WTC11 (cell line): Measurements from ENCODE around the gene IL1RAPL1. TPM values are rescaled to one million over a fixed set of nuclear protein-coding genes. Genes with fewer than 3 reads are reported as not detected.

Experiments used
- ATAC-seq: fragments of 200-7000 bp; cut with Tn5 transposase; 2 replicates; pipeline ENCODE4 v1.10.0; 2021; ENCODE audit warnings: mild to moderate bottlenecking, moderate library complexity
- CTCF ChIA-PET: fragments of 300-600 bp; sonication (Branson Sonifier 250); formaldehyde crosslinking; loops from one replicate; lab custom pipeline; 2021; ENCODE audit warnings: antibody characterized with exemption; lab: Charles Lee
- POLR2A ChIA-PET: fragments of 350-600 bp; sonication (Branson Sonifier 250); formaldehyde crosslinking; loops from one replicate; lab custom pipeline; 2021; ENCODE audit warnings: antibody characterized with exemption; lab: Charles Lee
- DNase-seq: peaks from one replicate; pipeline ENCODE4 v3.0.0; 2021; ENCODE audit warnings: low spot score
- H3K27ac Mint-ChIP-seq: 2 replicates; pipeline ENCODE4 v1.8.0; 2021; ENCODE audit warnings: mixed read lengths
- H3K27me3 Mint-ChIP-seq: 2 replicates; pipeline ENCODE4 v1.8.0; 2021; ENCODE audit warnings: low read depth, mild to moderate bottlenecking, moderate library complexity, mixed read lengths
- H3K36me3 Mint-ChIP-seq: 2 replicates; pipeline ENCODE4 v1.8.0; 2021; ENCODE audit warnings: mixed read lengths
- H3K4me1 Mint-ChIP-seq: 2 replicates; pipeline ENCODE4 v1.8.0; 2022; ENCODE audit warnings: mixed read lengths
- H3K4me3 Mint-ChIP-seq: 2 replicates; pipeline ENCODE4 v1.8.0; 2021; ENCODE audit warnings: mild to moderate bottlenecking, moderate library complexity, mixed read lengths
- H3K9me3 Mint-ChIP-seq: 2 replicates; pipeline ENCODE4 v1.8.0; 2021; ENCODE audit warnings: mixed read lengths
- ATF1 ChIP-seq: sonication (generic); formaldehyde crosslinking; IDR thresholded peaks from 2 replicates; pipeline ENCODE4 v1.8.1; 2023; ENCODE audit warnings: mild to moderate bottlenecking, moderate library complexity, missing genetic modification reagents
- CREM ChIP-seq: sonication (generic); formaldehyde crosslinking; IDR thresholded peaks from 2 replicates; pipeline ENCODE4 v1.8.1; 2022; ENCODE audit warnings: mild to moderate bottlenecking, missing genetic modification reagents, moderate library complexity
- EMX1 ChIP-seq: fragments of 250-450 bp; sonication (Bioruptor Pico); IDR thresholded peaks from 2 replicates; pipeline ENCODE4 v1.8.0; 2021; ENCODE audit warnings: mild to moderate bottlenecking
- FOXP1 ChIP-seq: sonication (generic); formaldehyde crosslinking; IDR thresholded peaks from 2 replicates; pipeline ENCODE4 v1.8.0; 2022; ENCODE audit warnings: missing genetic modification reagents, mild to moderate bottlenecking, moderate library complexity, borderline replicate concordance
- JUN ChIP-seq: sonication (generic); formaldehyde crosslinking; IDR thresholded peaks from 2 replicates; pipeline ENCODE4 v1.8.0; 2023; ENCODE audit warnings: mild to moderate bottlenecking, missing genetic modification reagents
- MYBL2 ChIP-seq: sonication (generic); formaldehyde crosslinking; IDR thresholded peaks from 2 replicates; pipeline ENCODE4 v1.8.1; 2023; ENCODE audit warnings: mild to moderate bottlenecking, moderate library complexity, missing genetic modification reagents
- NR1H2 ChIP-seq: sonication (generic); formaldehyde crosslinking; IDR thresholded peaks from 2 replicates; pipeline ENCODE4 v1.9.0; 2021; ENCODE audit warnings: mild to moderate bottlenecking, moderate library complexity, missing genetic modification reagents
- SMAD3 ChIP-seq: sonication (generic); formaldehyde crosslinking; IDR thresholded peaks from 2 replicates; pipeline ENCODE4 v1.8.0; 2022; ENCODE audit warnings: missing genetic modification reagents, mild to moderate bottlenecking, borderline replicate concordance
- TEAD4 ChIP-seq: sonication (generic); formaldehyde crosslinking; IDR thresholded peaks from 2 replicates; pipeline ENCODE4 v1.8.0; 2022; ENCODE audit warnings: mild to moderate bottlenecking, missing genetic modification reagents
- ZBTB21 ChIP-seq: sonication (generic); formaldehyde crosslinking; IDR thresholded peaks from 2 replicates; pipeline ENCODE4 v1.8.1; 2023; ENCODE audit warnings: mild to moderate bottlenecking, missing genetic modification reagents, borderline replicate concordance
- ZNF121 ChIP-seq: sonication (generic); formaldehyde crosslinking; IDR thresholded peaks from 2 replicates; pipeline ENCODE4 v1.8.0; 2023; ENCODE audit warnings: missing genetic modification reagents
- ZNF232 ChIP-seq: sonication (generic); formaldehyde crosslinking; IDR thresholded peaks from 2 replicates; pipeline ENCODE4 v1.8.0; 2022; ENCODE audit warnings: mild to moderate bottlenecking, missing genetic modification reagents
- ZNF317 ChIP-seq: sonication (generic); formaldehyde crosslinking; IDR thresholded peaks from 2 replicates; pipeline ENCODE4 v1.8.1; 2023; ENCODE audit warnings: low read depth, mild to moderate bottlenecking, moderate library complexity, missing genetic modification reagents, borderline replicate concordance
- ZNF671 ChIP-seq: fragments of 250-450 bp; sonication (Bioruptor Pico); IDR thresholded peaks from 2 replicates; pipeline ENCODE4 v1.8.0; 2021; ENCODE audit warnings: mild to moderate bottlenecking
- total RNA-seq: library from RNA; stranded (reverse); gene quantifications from 3 replicates; pipeline ENCODE4 v1.2.3, GENCODE V29; 2021
- TF ChIP-seq, protein P1 (sequence below): fragments of 250-450 bp; sonication (Bioruptor Pico); IDR thresholded peaks from 2 replicates; pipeline ENCODE4 v1.9.0; 2021; ENCODE audit warnings: mild to moderate bottlenecking
- TF ChIP-seq, protein P2 (sequence below): sonication (generic); formaldehyde crosslinking; IDR thresholded peaks from 2 replicates; pipeline ENCODE4 v1.8.0; 2022; ENCODE audit warnings: mild to moderate bottlenecking, missing genetic modification reagents
- TF ChIP-seq, protein P3 (sequence below): sonication (generic); formaldehyde crosslinking; IDR thresholded peaks from 2 replicates; pipeline ENCODE4 v1.8.1; 2022; ENCODE audit warnings: mild to moderate bottlenecking, moderate library complexity, missing genetic modification reagents
- TF ChIP-seq, protein P4 (sequence below): fragments of 250-450 bp; sonication (Bioruptor Pico); IDR thresholded peaks from 2 replicates; pipeline ENCODE4 v1.9.0; 2021; ENCODE audit warnings: mild to moderate bottlenecking, borderline replicate concordance
- TF ChIP-seq, protein P5 (sequence below): sonication (generic); formaldehyde crosslinking; IDR thresholded peaks from 2 replicates; pipeline ENCODE4 v1.8.1; 2022; ENCODE audit warnings: low read depth, mild to moderate bottlenecking, moderate library complexity, missing genetic modification reagents, borderline replicate concordance
- TF ChIP-seq, protein P6 (sequence below): sonication (generic); formaldehyde crosslinking; IDR thresholded peaks from 2 replicates; pipeline ENCODE4 v1.8.0; 2022; ENCODE audit warnings: mild to moderate bottlenecking, missing genetic modification reagents

IL1RAPL1 gene
- total RNA-seq, 1 experiment from 2014 or later: 0.13 TPM

DNA sequence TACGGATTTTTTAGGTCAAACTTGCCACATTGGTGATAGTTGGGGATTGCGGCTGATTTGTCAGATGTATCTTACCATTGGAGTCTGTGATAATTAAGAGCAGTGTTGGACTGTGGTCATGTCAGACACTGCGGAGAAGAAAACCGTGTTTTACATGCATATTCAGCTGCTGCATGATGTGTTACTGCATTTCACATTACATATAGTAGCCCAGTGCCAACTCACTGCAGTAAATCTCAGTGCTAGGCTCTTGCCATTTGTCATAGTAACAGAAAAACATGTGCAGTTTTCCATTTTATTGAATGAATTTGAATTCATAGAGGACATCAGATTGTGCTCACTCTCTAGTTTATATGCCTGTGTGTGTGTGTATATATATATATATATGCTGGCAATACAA, 543.7 kb downstream of the IL1RAPL1 start:
- DNase-seq: no peak
- CTCF ChIA-PET: no interaction called here
- Mint-ChIP-seq H3K4me3 (no peak overlapping the region), H3K9me3 (no peaks in the 10 kb centered on the region), H3K36me3 (no peaks in the 10 kb centered on the region), H3K27ac (no peak overlapping the region), H3K27me3 (no peaks in the 10 kb centered on the region), H3K4me1 (no peaks in the 10 kb centered on the region)
- TF ChIP-seq CREM (CRISPR knock-in tag) (no peak), NR1H2 (CRISPR knock-in tag) (no peak), ATF1 (CRISPR knock-in tag) (no peak), ZNF121 (CRISPR knock-in tag) (no peak), JUN (CRISPR knock-in tag) (no peak), TEAD4 (CRISPR knock-in tag) (no peak), ZNF232 (CRISPR knock-in tag) (no peak), ZBTB21 (no peak), ZNF317 (no peak), FOXP1 (CRISPR knock-in tag) (no peak), SMAD3 (no peak), EMX1 (CRISPR knock-in tag) (no peak), MYBL2 (CRISPR knock-in tag) (no peak)
- TF ChIP-seq, protein P1, sequence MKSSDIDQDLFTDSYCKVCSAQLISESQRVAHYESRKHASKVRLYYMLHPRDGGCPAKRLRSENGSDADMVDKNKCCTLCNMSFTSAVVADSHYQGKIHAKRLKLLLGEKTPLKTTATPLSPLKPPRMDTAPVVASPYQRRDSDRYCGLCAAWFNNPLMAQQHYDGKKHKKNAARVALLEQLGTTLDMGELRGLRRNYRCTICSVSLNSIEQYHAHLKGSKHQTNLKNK (CRISPR knock-in tag): no peak
- TF ChIP-seq, protein P2, sequence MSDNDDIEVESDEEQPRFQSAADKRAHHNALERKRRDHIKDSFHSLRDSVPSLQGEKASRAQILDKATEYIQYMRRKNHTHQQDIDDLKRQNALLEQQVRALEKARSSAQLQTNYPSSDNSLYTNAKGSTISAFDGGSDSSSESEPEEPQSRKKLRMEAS: no peak
- TF ChIP-seq, protein P3, sequence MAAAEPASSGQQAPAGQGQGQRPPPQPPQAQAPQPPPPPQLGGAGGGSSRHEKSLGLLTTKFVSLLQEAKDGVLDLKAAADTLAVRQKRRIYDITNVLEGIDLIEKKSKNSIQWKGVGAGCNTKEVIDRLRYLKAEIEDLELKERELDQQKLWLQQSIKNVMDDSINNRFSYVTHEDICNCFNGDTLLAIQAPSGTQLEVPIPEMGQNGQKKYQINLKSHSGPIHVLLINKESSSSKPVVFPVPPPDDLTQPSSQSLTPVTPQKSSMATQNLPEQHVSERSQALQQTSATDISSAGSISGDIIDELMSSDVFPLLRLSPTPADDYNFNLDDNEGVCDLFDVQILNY (CRISPR knock-in tag): no peak
- TF ChIP-seq, protein P4, sequence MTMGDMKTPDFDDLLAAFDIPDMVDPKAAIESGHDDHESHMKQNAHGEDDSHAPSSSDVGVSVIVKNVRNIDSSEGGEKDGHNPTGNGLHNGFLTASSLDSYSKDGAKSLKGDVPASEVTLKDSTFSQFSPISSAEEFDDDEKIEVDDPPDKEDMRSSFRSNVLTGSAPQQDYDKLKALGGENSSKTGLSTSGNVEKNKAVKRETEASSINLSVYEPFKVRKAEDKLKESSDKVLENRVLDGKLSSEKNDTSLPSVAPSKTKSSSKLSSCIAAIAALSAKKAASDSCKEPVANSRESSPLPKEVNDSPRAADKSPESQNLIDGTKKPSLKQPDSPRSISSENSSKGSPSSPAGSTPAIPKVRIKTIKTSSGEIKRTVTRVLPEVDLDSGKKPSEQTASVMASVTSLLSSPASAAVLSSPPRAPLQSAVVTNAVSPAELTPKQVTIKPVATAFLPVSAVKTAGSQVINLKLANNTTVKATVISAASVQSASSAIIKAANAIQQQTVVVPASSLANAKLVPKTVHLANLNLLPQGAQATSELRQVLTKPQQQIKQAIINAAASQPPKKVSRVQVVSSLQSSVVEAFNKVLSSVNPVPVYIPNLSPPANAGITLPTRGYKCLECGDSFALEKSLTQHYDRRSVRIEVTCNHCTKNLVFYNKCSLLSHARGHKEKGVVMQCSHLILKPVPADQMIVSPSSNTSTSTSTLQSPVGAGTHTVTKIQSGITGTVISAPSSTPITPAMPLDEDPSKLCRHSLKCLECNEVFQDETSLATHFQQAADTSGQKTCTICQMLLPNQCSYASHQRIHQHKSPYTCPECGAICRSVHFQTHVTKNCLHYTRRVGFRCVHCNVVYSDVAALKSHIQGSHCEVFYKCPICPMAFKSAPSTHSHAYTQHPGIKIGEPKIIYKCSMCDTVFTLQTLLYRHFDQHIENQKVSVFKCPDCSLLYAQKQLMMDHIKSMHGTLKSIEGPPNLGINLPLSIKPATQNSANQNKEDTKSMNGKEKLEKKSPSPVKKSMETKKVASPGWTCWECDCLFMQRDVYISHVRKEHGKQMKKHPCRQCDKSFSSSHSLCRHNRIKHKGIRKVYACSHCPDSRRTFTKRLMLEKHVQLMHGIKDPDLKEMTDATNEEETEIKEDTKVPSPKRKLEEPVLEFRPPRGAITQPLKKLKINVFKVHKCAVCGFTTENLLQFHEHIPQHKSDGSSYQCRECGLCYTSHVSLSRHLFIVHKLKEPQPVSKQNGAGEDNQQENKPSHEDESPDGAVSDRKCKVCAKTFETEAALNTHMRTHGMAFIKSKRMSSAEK (CRISPR knock-in tag): no peak
- POLR2A ChIA-PET: no interaction called here
- ATAC-seq: no peak

DNA sequence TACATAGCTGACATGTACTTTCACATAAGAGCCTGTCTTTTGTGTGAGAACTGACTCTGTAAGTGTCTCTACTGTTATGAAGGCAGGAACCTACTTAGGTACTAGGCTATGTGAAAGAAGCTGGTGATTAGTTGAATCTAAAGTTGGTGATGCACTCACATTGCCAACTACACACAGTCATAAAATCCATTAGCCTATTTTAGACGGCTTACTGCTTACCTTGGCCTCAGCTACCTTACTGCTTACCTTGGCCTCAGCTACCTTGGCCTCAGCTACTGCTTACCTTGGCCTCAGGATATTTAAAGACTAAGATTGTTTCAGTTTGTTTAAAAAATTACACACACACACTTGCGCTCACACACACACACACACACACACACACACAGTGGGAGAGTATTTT, 549.7 kb downstream of the IL1RAPL1 start:
- Mint-ChIP-seq H3K27me3 (no peaks in the 10 kb centered on the region), H3K4me3 (no peak overlapping the region), H3K4me1 (no peaks in the 10 kb centered on the region), H3K27ac (no peak overlapping the region), H3K9me3 (no peaks in the 10 kb centered on the region), H3K36me3 (no peaks in the 10 kb centered on the region)
- POLR2A ChIA-PET: no interaction called here
- no peak for ATAC-seq
- no peak for TF ChIP-seq ZBTB21
- no peak for TF ChIP-seq EMX1 (CRISPR knock-in tag)
- CTCF ChIA-PET: no interaction called here
- no peak for DNase-seq

DNA sequence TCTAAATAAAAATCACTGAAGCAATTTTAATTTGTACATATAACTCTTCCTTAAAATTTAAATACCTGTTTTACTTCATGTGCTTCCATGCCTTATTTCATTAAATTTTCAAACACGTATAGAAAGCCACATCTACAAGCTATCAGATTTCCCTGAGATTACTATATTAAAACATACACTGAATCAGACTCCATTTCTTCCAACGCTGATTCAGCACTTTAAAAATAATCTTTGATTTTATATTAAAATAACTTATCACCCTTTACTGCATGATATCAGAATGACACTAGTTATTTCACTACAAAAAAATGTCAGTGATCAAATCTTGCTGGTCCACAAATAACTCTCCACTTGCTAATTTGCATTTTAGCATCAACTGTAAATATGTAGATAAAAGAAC, 550.8 kb downstream of the IL1RAPL1 start:
- ChIA-PET CTCF (no interaction called here), POLR2A (no interaction called here)
- no peak for ATAC-seq
- DNase-seq: no peak
- Mint-ChIP-seq H3K4me3 (no peak overlapping the region), H3K36me3 (no peaks in the 10 kb centered on the region), H3K4me1 (no peaks in the 10 kb centered on the region), H3K9me3 (no peaks in the 10 kb centered on the region), H3K27ac (no peak overlapping the region), H3K27me3 (no peaks in the 10 kb centered on the region)
- no peak for TF ChIP-seq FOXP1 (CRISPR knock-in tag)
- TF ChIP-seq, protein P4 (CRISPR knock-in tag): no peak
- TF ChIP-seq, protein P5, sequence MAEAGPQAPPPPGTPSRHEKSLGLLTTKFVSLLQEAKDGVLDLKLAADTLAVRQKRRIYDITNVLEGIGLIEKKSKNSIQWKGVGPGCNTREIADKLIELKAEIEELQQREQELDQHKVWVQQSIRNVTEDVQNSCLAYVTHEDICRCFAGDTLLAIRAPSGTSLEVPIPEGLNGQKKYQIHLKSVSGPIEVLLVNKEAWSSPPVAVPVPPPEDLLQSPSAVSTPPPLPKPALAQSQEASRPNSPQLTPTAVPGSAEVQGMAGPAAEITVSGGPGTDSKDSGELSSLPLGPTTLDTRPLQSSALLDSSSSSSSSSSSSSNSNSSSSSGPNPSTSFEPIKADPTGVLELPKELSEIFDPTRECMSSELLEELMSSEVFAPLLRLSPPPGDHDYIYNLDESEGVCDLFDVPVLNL (CRISPR knock-in tag): no peak
- no peak for TF ChIP-seq ZNF671 (CRISPR knock-in tag)
- TF ChIP-seq, protein P6, sequence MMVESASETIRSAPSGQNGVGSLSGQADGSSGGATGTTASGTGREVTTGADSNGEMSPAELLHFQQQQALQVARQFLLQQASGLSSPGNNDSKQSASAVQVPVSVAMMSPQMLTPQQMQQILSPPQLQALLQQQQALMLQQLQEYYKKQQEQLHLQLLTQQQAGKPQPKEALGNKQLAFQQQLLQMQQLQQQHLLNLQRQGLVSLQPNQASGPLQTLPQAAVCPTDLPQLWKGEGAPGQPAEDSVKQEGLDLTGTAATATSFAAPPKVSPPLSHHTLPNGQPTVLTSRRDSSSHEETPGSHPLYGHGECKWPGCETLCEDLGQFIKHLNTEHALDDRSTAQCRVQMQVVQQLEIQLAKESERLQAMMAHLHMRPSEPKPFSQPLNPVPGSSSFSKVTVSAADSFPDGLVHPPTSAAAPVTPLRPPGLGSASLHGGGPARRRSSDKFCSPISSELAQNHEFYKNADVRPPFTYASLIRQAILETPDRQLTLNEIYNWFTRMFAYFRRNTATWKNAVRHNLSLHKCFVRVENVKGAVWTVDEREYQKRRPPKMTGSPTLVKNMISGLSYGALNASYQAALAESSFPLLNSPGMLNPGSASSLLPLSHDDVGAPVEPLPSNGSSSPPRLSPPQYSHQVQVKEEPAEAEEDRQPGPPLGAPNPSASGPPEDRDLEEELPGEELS: no peak
